NCI-H2107 treated with DMSO at 0.1 percent for 48 hours (cell line): ENCODE data around the gene TNFAIP3.
"Not testable (repeated sequence)": the region's sequence is repeated elsewhere in the genome, so short reads cannot be mapped to it uniquely, and the experiment has no call there.

Source experiments
- DNase-seq: peaks from one replicate; lab custom pipeline; 2025; ENCODE audit not compliant: unreplicated experiment; lab: John Stamatoyannopoulos, UW

Gene TNFAIP3

DNA sequence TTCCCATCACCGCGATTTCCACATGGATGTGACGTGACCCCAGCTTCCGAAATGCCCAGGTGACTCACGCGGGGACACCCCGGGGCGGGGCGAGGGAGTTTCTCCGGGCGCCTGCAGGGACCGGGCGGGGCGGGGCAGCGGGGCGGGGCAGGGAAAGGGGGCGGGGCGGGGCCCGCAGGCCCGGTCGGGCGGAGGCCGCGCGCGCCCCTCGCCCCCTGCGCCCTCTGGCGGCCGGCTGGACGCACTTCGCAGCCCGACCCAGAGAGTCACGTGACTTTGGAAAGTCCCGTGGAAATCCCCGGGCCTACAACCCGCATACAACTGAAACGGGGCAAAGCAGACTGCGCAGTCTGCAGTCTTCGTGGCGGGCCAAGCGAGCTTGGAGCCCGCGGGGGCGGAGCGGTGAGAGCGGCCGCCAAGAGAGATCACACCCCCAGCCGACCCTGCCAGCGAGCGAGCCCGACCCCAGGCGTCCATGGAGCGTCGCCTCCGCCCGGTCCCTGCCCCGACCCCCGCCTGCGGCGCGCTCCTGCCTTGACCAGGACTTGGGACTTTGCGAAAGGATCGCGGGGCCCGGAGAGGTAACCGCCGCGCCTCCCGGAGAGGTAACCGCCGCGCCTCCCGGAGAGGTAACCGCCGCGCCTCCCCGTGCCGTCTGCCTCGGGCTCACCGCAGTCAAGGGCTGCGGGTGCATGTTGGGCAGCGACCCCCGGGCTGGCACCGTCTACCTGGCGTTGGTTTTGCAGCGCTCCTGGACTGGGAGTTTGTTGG lies at the start of gene TNFAIP3:
Gene TNFAIP3 (plus strand): TSS at position 346 of the 771 bp plus-strand sequence. CDS start 3,969 bp downstream, outside the sequence.
- peak; percentile 59 for DNase-seq

DNA sequence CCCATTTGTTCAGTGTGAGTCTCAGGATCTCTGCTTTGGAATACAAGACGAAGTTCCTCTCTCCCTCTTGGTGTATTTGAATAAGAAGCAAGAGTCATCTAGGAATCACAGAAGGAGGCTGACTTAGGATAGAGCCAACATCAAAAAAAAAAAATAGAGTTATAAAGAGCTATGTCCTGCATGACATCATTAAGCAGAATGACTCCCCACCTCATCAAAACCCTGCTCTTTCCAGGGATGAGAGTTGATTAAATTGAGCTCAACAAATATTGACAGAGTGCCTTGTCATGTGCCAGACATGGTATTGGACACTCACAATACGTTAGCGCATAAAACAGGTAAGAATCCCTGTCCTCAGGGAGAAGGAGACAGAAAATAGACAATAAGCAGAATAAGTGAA lies 48.6 kb upstream of the TNFAIP3 start:
- DNase-seq, result no peak

DNA sequence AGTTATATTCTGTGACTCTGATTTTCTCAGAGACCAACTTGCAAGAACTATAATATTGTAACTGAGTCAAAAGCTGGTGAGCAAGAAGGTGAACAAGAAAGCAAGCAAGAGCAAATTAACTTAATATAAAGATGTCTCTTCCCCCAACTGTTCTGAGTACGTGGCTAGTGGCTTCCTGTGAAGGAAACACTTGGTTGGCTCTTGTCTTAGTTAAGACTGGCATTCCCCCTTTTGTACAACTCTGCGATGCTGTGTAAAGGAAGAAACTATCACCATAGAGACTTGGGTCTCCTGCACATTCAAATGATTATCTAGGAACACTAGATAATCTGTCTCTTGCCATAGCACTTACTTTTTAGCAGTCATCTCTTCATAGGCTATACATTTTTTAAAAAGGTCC lies 47.3 kb upstream of the TNFAIP3 start:
- DNase-seq, result no peak

- DNase-seq, result no peak
These were observed 46.6 kb upstream of the TNFAIP3 start for GRCh38 chr6:137820425-137820824.

DNA sequence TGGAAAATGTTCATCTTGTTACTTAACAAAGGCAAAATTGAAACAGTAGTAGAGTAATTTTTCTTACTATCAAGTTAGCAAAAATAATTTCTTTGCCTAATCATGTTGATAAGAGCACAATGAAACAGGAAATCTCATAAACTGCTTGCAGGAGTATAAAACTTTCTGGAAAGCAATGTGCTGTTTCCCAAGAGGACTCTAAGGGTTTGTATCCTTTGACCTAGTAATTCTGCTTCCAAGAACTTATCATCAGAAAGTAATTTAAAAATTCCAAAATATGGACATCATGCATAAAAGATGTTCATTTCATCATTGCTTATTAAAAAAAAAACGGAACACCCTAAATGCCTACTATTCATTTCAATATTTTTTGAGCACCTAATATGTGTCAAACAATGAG lies 46.1 kb upstream of the TNFAIP3 start:
- no peak for DNase-seq

- DNase-seq, result no peak
These were observed 45.6 kb upstream of the TNFAIP3 start for GRCh38 chr6:137821491-137821890.

- no peak for DNase-seq
These were observed 43.1 kb upstream of the TNFAIP3 start for GRCh38 chr6:137823826-137824555.

GRCh38 chr6:137824556-137824879 lies 42.5 kb upstream of the TNFAIP3 start:
- no peak for DNase-seq

DNA sequence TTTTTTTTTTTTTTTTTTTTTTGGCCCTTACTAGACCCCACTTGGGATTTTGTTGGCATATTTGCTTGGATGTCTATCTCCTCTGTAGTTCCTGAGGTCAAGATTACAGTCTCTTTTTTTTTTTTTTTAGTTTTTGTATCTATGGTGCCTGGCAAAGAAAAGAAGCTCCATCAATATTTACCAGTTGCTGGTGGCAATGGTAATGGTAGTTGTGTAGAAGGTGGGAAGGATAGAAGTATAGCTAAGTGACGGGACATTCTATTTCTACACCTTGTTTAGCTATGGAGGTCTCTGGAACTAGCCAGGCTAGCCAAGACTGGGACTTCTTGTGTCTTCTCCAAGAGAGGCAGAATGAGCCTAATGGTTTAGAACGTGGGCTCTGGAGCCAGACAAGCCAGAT lies 42.2 kb upstream of the TNFAIP3 start:
- DNase-seq, result no peak

DNA sequence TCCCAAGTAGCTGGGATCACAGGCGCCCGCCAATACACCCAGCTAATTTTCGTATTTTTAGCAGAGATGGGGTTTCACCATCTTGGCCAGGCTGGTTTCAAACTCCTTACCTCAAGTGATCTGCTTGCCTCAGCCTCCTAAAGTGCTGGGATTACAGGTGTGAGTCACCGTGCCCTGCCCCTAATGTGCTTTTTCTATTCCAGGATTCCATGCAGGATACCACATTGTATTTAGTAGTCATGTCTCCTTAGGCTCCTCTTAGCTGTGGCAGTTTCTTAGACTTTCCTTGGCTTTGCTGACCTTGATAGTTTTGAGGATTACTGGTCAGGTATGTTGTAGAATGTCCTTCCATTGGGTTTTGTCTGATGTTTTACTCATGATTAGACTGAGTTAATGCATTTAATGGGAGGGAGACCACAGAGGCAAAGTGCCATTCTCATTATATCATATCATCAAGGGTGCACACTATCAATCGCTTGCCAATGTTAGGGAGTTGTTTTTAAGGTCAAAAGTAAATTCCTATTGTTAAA lies 39.6 kb upstream of the TNFAIP3 start:
- no peak for DNase-seq

DNA sequence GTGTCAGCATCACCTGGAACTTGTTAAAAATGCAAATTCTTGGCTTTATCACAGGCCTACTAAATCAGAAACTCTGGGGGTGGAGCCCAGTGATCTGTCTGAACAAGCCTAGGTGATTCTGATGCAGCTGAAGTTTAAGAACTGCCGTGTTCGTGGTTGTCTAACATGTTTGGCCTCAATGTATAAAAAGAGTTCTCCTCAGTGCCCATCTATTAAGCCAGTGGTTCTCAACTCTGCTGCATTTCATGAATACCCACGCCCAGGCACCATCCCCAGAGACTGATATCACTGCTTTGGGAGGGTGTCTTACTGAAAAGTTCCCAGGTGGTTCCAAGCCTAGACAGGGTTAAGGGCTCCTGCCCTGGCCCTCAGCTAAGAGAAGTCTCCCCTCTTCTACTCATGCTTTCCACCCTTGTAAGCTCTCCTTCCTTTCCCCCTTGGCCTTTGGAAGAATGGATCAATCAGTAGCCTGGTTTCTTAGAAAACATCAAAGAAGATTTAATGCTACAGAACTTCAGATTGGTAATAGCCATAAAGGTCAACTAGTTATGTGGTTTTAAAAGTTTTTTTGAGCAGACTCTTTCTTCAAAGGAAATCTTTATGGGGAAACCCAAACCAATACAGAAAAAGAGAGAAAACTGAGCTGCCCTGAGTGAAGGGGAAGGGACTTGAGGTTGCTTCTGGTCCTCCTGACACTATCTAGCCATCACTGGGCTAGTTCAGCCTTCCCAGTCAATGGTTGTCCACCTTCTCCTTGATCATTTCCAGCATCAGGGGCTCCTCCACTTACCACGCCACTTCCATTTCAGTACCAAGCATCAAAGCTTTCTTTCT lies 38.9 kb upstream of the TNFAIP3 start:
- DNase-seq, result no peak

GRCh38 chr6:137829641-137830083 lies 37.4 kb upstream of the TNFAIP3 start:
- no peak for DNase-seq

DNA sequence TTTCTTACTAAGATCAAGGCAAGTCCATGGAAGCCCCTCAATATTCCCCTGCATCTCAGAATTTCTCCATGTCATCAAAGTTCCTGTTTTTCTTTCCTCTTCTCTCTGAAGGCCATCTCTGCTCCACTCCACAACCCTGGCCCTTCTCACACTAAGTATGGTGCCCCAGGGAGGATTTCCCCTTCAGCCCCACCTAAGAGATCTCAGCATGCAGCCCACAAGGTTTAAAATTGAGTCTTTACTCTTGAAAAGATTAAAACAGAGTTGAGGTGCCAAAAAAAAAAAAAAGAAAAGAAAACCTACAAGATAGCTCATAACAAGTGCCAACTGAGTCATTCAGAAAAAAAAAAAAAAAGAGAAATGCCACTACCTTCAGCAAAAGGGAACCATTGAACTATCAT lies 36.5 kb upstream of the TNFAIP3 start:
- no peak for DNase-seq

- DNase-seq, result no peak
These were observed 34.9 kb upstream of the TNFAIP3 start for GRCh38 chr6:137832110-137832509.

GRCh38 chr6:137834508-137834907 lies 32.6 kb upstream of the TNFAIP3 start:
- DNase-seq, result no peak

- DNase-seq, result no peak
These were observed 30.3 kb upstream of the TNFAIP3 start for GRCh38 chr6:137836788-137837187.

GRCh38 chr6:137838090-137838489 lies 29.0 kb upstream of the TNFAIP3 start:
- peak; percentile 10 for DNase-seq

DNA sequence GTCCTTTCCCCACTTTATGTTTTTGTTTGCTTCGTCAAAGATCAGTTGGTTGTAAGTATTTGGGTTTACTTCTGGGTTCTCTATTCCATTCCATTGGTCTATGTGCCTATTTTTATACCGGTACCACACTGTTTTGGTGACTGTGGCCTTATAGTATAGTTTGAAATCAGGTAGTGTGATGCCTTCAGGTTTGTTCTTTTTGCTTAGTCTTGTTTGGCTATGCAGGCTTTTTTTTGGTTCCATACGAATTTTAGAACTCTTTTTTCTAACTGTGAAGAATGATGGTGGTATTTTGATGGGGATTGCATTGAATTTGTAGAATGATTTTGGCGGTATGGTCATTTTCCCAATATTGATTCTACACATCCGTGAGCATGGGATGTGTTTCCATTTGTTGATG lies 28.5 kb upstream of the TNFAIP3 start:
- not testable (repeated sequence) for DNase-seq

DNA sequence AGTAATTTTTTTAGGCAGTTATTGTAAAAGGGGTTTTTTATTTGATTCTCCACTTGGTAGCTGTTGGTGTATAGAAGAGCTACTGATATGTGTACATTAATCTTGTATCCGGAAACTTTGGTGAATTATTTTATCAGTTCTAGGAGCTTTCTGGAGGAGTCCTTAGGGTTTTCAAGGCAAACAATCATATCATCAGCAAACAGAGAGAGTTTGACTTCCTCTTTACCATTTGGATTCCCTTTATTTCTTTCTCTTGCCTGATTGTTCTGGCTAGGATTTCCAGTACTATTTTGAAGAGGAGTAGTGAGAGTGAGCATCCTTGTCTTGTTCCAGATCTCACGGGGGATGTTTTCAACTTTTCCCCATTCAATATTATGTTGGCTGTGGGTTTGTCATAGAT lies 28.0 kb upstream of the TNFAIP3 start:
- DNase-seq, result no peak

DNA sequence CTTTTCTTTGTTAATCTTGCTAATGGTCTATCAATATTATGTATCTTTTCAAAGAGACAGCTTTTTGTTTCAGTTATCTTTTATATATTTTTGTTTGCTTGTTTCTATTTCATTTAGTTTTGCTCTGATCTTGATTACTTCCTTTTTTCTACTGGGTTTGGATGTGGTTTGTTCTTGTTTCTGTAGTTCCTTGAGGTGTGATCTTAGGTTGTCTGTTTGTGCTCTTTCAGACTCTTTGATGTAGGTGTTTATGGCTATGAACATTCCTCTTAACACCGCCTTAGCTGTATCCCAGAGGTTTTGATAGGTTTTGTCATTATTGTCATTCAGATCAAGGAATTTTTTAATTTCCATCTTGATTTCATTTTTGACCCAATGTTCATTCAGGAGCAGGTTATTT lies 26.8 kb upstream of the TNFAIP3 start:
- DNase-seq, result no peak

GRCh38 chr6:137843211-137843610 lies 23.8 kb upstream of the TNFAIP3 start:
- no peak for DNase-seq
